Measurements from ENCODE around the gene ETNK1.

ETNK1 gene

DNA sequence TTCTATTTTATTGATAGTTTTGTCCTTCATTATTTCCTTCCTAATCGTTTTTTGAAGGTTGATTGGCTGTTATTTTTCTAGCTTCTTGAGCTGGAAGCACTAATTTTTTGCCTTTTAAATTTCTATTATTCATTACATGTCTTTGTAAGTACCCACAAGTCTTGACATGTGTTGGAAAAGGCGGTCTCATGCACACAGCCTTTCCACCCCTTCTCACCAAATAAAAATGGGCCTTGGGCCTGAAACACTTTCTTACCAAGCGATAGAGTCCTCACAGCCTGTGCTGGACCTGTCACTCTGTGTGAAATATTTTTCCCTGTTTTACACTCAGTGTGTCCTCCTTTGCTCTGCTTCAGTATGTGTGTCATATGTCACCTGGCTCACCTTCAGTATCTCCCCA lies 9.9 kb downstream of the ETNK1 start:
- DNase-seq (ENCODE audit: low read depth) = no peak

GRCh38 chr12:22635812-22636211 lies 10.8 kb downstream of the ETNK1 start:
- DNase-seq (ENCODE audit: low read depth) = no peak

GRCh38 chr12:22640851-22641250 lies 15.9 kb downstream of the ETNK1 start:
- no peak for DNase-seq (ENCODE audit: low read depth)

- DNase-seq (ENCODE audit: low read depth) = no peak
Observed at GRCh38 chr12:22641353-22642053, 16.5 kb downstream of the ETNK1 start.

DNA sequence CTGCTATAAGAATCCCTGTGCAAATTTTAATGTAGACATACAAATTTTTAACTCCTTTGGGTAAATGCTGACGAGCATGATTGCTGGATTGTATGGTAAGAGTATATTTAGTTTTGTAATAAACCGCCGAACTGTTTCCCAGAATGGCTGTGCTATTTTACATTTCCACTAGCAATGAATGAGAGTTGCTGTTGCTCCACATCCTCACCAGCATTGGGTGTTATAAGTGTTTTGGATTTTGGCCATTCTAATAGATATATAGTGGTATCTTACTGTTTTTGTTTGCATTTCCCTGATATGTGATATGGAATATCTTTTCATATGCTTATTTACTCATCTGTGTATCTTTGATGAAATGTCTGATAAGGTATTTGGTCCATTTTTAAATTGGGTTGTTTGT lies 23.7 kb downstream of the ETNK1 start:
- no peak for DNase-seq (ENCODE audit: low read depth)

GRCh38 chr12:22653075-22653474 lies 28.1 kb downstream of the ETNK1 start:
- no peak for DNase-seq (ENCODE audit: low read depth)

DNA sequence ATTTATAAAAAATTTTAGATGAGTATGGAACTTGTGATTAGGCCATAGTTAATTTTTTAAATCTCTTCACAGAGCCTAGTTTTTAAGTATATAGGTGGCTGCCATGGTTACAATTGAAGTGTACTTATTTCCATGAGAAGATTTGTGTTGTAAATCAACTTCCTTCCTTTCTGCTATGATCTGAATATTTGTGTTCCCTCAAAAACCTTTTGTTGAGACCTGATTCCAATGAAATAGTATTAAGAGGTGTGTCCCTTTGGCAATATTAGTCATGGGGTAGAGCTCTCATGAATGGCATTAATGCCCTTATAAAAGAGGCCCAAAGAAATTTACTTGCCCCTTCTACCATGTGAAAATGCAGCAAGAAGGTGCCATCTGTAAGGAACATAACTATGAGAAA lies 28.8 kb downstream of the ETNK1 start:
- DNase-seq (ENCODE audit: low read depth) = no peak

GRCh38 chr12:22656376-22656775 lies 31.4 kb downstream of the ETNK1 start:
- DNase-seq (ENCODE audit: low read depth) = no peak

- DNase-seq (ENCODE audit: low read depth) = no peak
Observed at GRCh38 chr12:22656831-22657230, 31.9 kb downstream of the ETNK1 start.

- DNase-seq (ENCODE audit: low read depth) = no peak
Observed at GRCh38 chr12:22657538-22657937, 32.6 kb downstream of the ETNK1 start.

GRCh38 chr12:22658214-22658613 lies 33.2 kb downstream of the ETNK1 start:
- no peak for DNase-seq (ENCODE audit: low read depth)

DNA sequence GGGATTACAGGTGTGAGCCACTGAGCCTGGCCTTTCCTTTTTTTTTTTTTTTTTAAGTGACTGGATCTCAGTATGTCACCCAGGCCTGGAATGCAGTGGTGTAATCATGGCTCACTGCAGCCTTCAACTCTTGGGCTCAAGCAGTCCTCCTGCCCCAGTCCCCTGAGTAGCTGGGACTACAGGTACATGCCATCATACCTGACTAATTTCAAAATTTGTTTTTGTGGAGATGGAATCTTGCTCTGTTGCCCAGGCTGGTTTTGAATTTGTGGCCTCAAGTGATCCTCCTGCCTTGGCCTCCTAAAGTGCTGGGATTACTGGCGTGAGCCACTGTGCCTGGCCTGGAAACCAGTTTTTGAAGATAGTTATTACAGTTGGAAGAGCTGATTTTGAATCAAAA lies 37.4 kb downstream of the ETNK1 start:
- no peak for DNase-seq (ENCODE audit: low read depth)

DNA sequence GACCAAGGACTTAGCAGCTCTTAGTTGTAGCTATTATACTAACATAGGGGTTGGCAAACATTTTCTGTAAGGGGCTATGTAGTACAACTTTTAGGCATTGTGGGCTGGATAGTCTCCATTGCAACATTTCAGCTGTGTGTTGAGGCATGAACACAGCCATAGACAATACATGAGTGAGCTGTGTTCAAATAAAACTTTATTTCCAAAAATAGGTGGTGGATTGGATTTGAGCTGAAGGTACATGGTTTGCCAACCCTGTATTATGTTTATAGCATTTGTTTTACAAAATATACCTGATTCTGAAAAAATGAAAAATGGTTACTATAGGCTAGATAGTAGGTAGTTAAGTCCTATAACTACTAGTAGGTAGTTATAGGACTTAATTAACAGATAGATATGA lies 40.5 kb downstream of the ETNK1 start:
- DNase-seq (ENCODE audit: low read depth) = no peak

DNA sequence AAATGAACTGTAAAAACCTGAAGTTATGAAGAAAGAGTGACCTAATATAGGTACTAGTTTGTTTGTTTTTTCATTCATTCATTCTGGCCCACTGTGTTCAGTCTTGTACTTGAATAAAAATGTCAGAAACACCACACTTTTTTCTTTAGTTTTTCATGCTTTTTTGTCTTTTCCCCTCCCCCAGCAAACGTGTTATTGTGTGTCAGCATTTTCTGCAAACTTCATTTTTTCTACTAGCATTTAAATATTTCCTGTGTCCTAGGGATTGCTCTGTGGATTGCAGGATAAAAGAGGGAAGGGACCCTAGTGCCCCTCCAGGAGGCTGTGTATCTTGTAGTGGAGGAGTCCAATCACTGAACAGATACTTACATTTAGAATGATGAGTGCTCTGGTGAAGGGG lies 42.2 kb downstream of the ETNK1 start:
- DNase-seq (ENCODE audit: low read depth) = no peak

GRCh38 chr12:22668441-22668840 lies 43.5 kb downstream of the ETNK1 start:
- DNase-seq (ENCODE audit: low read depth) = no peak

GRCh38 chr12:22670762-22671161 lies 45.8 kb downstream of the ETNK1 start:
- no peak for DNase-seq (ENCODE audit: low read depth)

- no peak for DNase-seq (ENCODE audit: low read depth)
Observed at GRCh38 chr12:22672951-22673350, 48.0 kb downstream of the ETNK1 start.

DNA sequence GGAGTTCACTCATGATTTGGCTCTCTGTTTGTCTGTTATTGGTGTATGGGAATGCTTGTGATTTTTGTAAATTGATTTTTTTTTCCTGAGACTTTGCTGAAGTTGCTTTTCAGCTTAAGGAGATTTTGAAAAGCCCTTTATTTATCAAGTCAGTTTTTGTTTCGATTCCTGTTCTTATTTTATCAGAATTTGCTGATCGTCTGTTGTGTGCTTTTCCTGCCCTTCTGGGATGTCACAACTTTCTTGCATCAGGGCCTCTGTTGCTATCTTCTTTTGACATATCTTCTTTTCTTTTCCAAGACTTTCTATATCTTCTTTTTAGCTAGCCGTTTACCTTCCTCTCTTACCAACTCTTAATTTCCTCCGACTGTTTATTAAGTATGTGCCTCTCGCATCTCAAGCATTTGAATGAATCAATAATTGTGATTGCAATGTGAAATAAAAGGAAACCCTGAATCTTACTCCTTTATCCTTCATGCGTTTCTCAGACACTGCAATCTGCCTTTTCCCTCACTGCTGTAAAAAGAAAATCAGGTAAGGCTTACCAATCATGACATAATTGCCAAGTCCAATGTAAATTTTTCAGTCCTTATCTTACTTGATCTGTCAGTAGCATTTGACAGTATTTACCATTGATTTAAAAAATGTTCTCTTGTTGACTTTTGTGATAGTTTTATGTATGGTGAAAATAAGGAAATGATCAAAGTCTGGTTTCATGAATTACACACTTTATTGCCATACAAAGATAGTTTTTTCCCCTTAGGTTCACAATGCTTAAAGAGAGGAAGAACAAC lies 53.0 kb downstream of the ETNK1 start:
- DNase-seq (ENCODE audit: low read depth) = no peak

- no peak for DNase-seq (ENCODE audit: low read depth)
Observed at GRCh38 chr12:22682663-22683062, 57.7 kb downstream of the ETNK1 start.

DNA sequence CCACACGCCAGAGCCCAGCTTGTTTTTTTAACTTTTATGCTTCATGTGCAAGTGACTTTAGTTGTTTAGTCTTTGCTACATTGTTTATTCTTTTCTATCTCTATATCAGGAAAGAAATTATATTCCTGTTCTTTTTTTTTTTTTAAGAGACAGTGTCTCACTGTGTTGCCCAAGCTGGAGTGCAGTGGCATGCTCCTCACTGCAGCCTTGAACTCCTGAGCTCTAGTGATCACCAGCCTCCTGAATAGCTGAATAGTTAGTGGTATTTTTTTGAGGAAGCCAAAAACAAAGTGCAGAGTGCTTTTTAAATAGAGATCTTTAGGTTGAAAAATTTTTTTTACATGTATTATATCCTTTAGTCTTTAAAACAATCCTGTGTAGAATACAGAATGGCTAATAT lies 58.2 kb downstream of the ETNK1 start:
- DNase-seq (ENCODE audit: low read depth) = no peak

DNA sequence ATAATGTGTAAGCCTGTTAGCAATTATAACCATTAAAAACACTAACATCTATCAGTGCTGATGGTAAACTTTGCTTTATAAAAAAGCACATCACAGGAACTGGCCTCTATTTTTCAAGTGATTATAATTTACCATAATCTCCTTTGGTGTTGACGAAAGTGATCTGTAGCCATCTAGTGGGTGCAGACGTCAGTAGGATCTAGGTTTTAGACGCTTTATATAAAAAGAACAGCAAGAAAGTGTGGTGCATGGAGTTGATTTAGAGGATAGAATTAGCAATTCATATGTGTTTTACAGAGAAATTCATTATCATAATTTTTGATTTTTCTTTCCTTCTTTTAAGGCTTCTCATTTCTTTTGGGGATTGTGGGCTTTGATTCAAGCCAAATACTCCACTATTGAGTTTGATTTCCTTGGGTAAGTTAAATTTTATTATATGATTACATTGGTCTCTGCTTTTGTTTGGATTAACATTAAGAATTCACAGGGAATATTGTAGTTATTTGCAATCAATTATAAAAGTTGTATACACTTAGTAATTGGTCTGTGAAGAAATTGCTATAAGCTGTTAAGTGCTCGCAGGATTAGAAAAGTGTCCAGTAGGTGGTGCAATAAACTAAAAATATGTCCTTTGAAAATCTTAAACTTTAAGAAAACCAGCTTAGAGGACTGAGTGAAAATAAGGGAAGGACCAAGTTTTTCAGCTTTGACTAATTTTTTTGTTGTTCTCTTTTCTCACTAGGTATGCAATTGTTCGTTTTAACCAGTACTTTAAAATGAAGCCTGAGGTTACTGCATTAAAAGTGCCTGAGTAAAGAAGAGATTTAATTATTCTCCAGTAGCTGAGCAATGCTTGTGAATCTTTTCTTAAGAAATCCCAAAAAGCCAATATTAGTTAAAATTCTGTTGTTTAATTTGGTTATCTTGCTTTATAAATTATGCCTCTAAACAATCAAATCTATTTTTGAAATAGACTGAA lies 59.5 kb downstream of the ETNK1 start:
- peak; percentile 18 for DNase-seq (ENCODE audit: low read depth)

- DNase-seq (ENCODE audit: low read depth) = no peak
Observed at GRCh38 chr12:22686193-22686592, 61.2 kb downstream of the ETNK1 start.

Measured in CMK (cell line).